ENCODE data around the gene IRF4.

Gene IRF4

GRCh38 chr6:401239-401993 is 9.9 kb downstream of the IRF4 start:
- no peak for DNase-seq (ENCODE audit: low read depth)
- H3K4me3 ChIP-seq (ENCODE audit: low read depth, low read length) = no peak overlapping the region
- TF ChIP-seq CTCF (IDR thresholded peaks at IDR 0.05; ENCODE audit: low read depth, low read length) = no peak
- no peak for TF ChIP-seq MYC (IDR thresholded peaks at IDR 0.05; ENCODE audit: low read depth, low read length)
- no peak for TF ChIP-seq MAX (IDR thresholded peaks at IDR 0.05; ENCODE audit: low read depth, low read length)
- no peak for TF ChIP-seq POLR2A (IDR thresholded peaks at IDR 0.05; ENCODE audit: extremely low read depth, insufficient read length)

- no peak for DNase-seq (ENCODE audit: low read depth)
- TF ChIP-seq CTCF (IDR thresholded peaks at IDR 0.05; ENCODE audit: low read depth, low read length) (no peak), MYC (IDR thresholded peaks at IDR 0.05; ENCODE audit: low read depth, low read length) (no peak), POLR2A (IDR thresholded peaks at IDR 0.05; ENCODE audit: extremely low read depth, insufficient read length) (no peak), MAX (IDR thresholded peaks at IDR 0.05; ENCODE audit: low read depth, low read length) (no peak)
- H3K4me3 ChIP-seq (ENCODE audit: low read depth, low read length) = no peak overlapping the region
These were observed 10.6 kb downstream of the IRF4 start for GRCh38 chr6:401994-402640.

- no peak overlapping the region for H3K4me3 ChIP-seq (ENCODE audit: low read depth, low read length)
- DNase-seq (ENCODE audit: low read depth) = no peak
- no peak for TF ChIP-seq CTCF (IDR thresholded peaks at IDR 0.05; ENCODE audit: low read depth, low read length)
- no peak for TF ChIP-seq MAX (IDR thresholded peaks at IDR 0.05; ENCODE audit: low read depth, low read length)
These were observed 11.5 kb downstream of the IRF4 start for GRCh38 chr6:402901-403658.

- no peak overlapping the region for H3K4me3 ChIP-seq (ENCODE audit: low read depth, low read length)
- TF ChIP-seq POLR2A (IDR thresholded peaks at IDR 0.05; ENCODE audit: extremely low read depth, insufficient read length) (no peak), CTCF (IDR thresholded peaks at IDR 0.05; ENCODE audit: low read depth, low read length) (no peak)
These were observed 12.4 kb downstream of the IRF4 start for GRCh38 chr6:403659-404655.

GRCh38 chr6:404685-405423 is 13.3 kb downstream of the IRF4 start:
- no peak overlapping the region for H3K4me3 ChIP-seq (ENCODE audit: low read depth, low read length)
- TF ChIP-seq MYC (IDR thresholded peaks at IDR 0.05; ENCODE audit: low read depth, low read length) = no peak
- TF ChIP-seq MAX (IDR thresholded peaks at IDR 0.05; ENCODE audit: low read depth, low read length) = no peak
- TF ChIP-seq CTCF (IDR thresholded peaks at IDR 0.05; ENCODE audit: low read depth, low read length) = no peak
- DNase-seq (ENCODE audit: low read depth) = no peak

More at GRCh38 chr6:403659-404655, 12.4 kb downstream of the IRF4 start:
- no peak for DNase-seq (ENCODE audit: low read depth)

All from NB4 (cell line).